Measurements from ENCODE around the gene FBXW8. TPM values are rescaled to one million over a fixed set of nuclear protein-coding genes. Genes with fewer than 3 reads are reported as not detected.

FBXW8 gene
- polyA plus RNA-seq, 1 donor (not counting 4 experiments of a cell fraction or from before 2014, with no cell fraction given) = 5.0 TPM

DNA sequence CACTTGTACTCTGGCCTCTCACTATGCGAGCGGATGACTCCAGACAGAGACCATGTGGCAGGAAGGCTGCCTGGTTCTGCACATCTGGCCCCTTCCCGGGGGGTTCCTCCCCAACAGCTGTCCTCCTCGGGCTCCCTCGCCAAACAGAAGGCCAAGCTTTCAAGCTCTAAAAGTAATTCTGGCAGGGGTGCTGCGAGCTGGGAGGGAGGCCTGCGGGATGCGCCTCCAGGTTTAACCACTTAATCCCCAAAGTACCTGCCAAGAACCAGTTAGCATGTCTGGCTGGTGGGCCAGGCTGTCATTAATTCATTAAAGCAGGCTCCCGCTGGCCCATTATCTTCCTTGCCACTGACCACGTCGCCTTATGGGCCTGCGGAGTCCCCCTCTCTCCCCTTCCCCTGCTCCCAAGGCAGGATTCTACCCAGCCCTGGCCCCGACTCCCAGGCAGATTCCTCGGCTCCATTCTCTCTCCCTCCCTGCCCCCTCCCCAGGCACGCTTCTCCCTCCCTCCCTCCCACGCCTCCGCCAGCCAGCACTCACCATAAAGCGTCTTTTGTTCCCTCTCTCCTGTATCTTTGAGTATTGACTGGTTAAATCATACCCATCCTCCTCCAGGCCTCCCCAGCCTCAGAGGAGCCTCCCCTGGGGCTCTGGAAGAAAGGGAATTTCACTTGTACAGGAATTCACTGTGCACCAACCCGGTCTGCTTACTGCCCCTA lies 34.4 kb upstream of the FBXW8 start:
- H3K27ac ChIP-seq (ENCODE audit: control insufficient read depth, insufficient read depth, low read length) = no peak overlapping the region
- H3K9ac ChIP-seq (ENCODE audit: control insufficient read depth, extremely low read depth, insufficient read depth, low read length) = no peak overlapping the region
- no peaks in the 10 kb centered on the region for H3K79me2 ChIP-seq (ENCODE audit: control insufficient read depth, insufficient read depth, low read length)
- no peaks in the 10 kb centered on the region for H3K9me1 ChIP-seq (ENCODE audit: control insufficient read depth, extremely low read depth, insufficient read depth, low read length)
- peaks cover 11% of the 10 kb centered on the region for H3K4me1 ChIP-seq (ENCODE audit: control insufficient read depth, extremely low read depth, insufficient read depth, low read length)
- H4K20me1 ChIP-seq (ENCODE audit: control insufficient read depth, extremely low read depth, insufficient read depth, low read length) = no peaks in the 10 kb centered on the region
- no peaks in the 10 kb centered on the region for H3K36me3 ChIP-seq (ENCODE audit: control insufficient read depth in 2 of 2, extremely low read depth in 1 of 2, insufficient read depth in 2 of 2, low read length in 2 of 2)
- H3K4me3 ChIP-seq (ENCODE audit: control insufficient read depth in 2 of 3, extremely low read depth in 1 of 3, insufficient read depth in 2 of 3, low read depth in 1 of 3, low read length in 3 of 3) = no peak overlapping the region
- peaks cover 4% of the 10 kb centered on the region for H3K9me3 ChIP-seq (ENCODE audit: control insufficient read depth, low read depth, low read length)
- FAIRE-seq (no peak), DNase-seq (ENCODE audit: low read depth, low spot score) (no peak)
- TF ChIP-seq EZH2 (IDR thresholded peaks at IDR 0.05; ENCODE audit: low read length) = no peak
- TF ChIP-seq, protein P1, sequence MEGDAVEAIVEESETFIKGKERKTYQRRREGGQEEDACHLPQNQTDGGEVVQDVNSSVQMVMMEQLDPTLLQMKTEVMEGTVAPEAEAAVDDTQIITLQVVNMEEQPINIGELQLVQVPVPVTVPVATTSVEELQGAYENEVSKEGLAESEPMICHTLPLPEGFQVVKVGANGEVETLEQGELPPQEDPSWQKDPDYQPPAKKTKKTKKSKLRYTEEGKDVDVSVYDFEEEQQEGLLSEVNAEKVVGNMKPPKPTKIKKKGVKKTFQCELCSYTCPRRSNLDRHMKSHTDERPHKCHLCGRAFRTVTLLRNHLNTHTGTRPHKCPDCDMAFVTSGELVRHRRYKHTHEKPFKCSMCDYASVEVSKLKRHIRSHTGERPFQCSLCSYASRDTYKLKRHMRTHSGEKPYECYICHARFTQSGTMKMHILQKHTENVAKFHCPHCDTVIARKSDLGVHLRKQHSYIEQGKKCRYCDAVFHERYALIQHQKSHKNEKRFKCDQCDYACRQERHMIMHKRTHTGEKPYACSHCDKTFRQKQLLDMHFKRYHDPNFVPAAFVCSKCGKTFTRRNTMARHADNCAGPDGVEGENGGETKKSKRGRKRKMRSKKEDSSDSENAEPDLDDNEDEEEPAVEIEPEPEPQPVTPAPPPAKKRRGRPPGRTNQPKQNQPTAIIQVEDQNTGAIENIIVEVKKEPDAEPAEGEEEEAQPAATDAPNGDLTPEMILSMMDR (optimal IDR thresholded peaks at IDR 0.05 in 1 of 3, IDR thresholded peaks at IDR 0.05 in 1 of 3, conservative IDR thresholded peaks at IDR 0.05 in 1 of 3; ENCODE audit: extremely low read depth in 1 of 3, insufficient read depth in 2 of 3, low read length in 3 of 3) = no peak
- peaks cover 24% of the 10 kb centered on the region for H3K27me3 ChIP-seq (ENCODE audit: control insufficient read depth, extremely low read depth, insufficient read depth, low read length)
- dilution Hi-C loops (cut with MboI; ENCODE audit: extremely low pct_ligation_motif_present, low sequenced_read_pairs) = no loop called here
- H2AFZ ChIP-seq (ENCODE audit: control insufficient read depth, low read length) = no peak overlapping the region
- H3K4me2 ChIP-seq (ENCODE audit: control insufficient read depth, extremely low read depth, insufficient read depth, low read depth, low read length) = no peak overlapping the region

DNA sequence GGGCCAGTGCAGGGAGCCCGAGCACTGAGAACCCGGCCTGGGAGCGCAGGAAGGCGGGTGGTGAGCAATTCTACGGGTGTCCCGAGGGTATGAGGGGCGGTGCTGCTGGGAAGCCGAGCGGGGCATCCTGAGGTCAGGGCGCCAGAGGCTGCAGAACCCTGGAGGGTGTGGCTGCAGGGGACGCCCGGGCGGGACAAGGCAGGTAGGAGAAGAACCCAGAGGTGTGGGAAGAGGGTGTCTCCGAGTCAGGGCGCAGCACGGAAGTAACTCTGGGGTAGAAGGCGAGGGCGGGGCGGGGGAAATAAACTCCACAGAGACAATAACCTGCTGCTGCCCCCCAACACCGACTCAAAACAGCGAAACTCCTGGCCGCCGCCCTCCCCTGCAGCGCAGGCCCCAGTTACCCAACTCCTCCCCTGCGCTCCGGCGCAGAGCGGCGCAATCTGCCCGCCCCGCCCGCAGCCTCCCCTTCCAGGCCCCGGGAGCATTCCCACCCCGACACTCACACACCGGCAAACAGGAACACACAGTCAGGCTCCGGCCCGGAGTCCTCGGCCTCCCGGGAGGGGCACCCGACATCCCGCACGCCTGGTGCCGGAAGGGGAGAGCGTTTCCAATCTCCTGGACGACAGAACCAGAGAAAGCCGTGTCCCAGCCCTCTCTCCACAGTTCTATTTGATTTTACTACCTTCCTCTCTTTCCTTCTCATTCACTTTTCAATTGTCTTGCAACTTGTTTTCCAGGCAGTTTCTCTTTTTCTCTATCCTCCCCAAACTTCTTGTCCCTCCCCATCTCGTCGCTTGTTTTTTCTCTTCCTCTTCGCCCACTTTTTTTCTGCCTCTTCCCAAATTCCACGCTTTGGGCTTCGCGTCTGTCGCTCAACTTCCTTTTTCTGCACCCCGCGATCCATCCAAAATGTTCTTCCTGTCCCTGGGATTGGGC lies 31.9 kb upstream of the FBXW8 start:
- no peak for TF ChIP-seq EZH2 (IDR thresholded peaks at IDR 0.05; ENCODE audit: low read length)
- TF ChIP-seq, protein P1 (optimal IDR thresholded peaks at IDR 0.05 in 1 of 3, IDR thresholded peaks at IDR 0.05 in 1 of 3, conservative IDR thresholded peaks at IDR 0.05 in 1 of 3; ENCODE audit: extremely low read depth in 1 of 3, insufficient read depth in 2 of 3, low read length in 3 of 3) = no peak
- Histone ChIP-seq H4K20me1 (ENCODE audit: control insufficient read depth, extremely low read depth, insufficient read depth, low read length) (no peaks in the 10 kb centered on the region), H3K79me2 (ENCODE audit: control insufficient read depth, insufficient read depth, low read length) (no peaks in the 10 kb centered on the region), H2AFZ (ENCODE audit: control insufficient read depth, low read length) (peak overlapping the region; percentile 64), H3K9ac (ENCODE audit: control insufficient read depth, extremely low read depth, insufficient read depth, low read length) (no peak overlapping the region), H3K36me3 (ENCODE audit: control insufficient read depth in 2 of 2, extremely low read depth in 1 of 2, insufficient read depth in 2 of 2, low read length in 2 of 2) (no peaks in the 10 kb centered on the region), H3K9me1 (ENCODE audit: control insufficient read depth, extremely low read depth, insufficient read depth, low read length) (no peaks in the 10 kb centered on the region), H3K9me3 (ENCODE audit: control insufficient read depth, low read depth, low read length) (peaks cover 4% of the 10 kb centered on the region), H3K4me3 (ENCODE audit: control insufficient read depth in 2 of 3, extremely low read depth in 1 of 3, insufficient read depth in 2 of 3, low read depth in 1 of 3, low read length in 3 of 3) (peak overlapping the region; percentile 22 to 60 (median 59)), H3K27ac (ENCODE audit: control insufficient read depth, insufficient read depth, low read length) (no peak overlapping the region), H3K27me3 (ENCODE audit: control insufficient read depth, extremely low read depth, insufficient read depth, low read length) (peaks cover 46% of the 10 kb centered on the region), H3K4me1 (ENCODE audit: control insufficient read depth, extremely low read depth, insufficient read depth, low read length) (peaks cover 11% of the 10 kb centered on the region), H3K4me2 (ENCODE audit: control insufficient read depth, extremely low read depth, insufficient read depth, low read depth, low read length) (peak overlapping the region; percentile 86)
- dilution Hi-C loops (cut with MboI; ENCODE audit: extremely low pct_ligation_motif_present, low sequenced_read_pairs) = no loop called here
- no peak for DNase-seq (ENCODE audit: low read depth, low spot score)
- FAIRE-seq = no peak

Data from keratinocyte (primary cell).